Measurements from ENCODE around the gene PDGFA.
A peak's percentile ranks its signal among the peaks of the same experiment; 100 is the strongest.

PDGFA gene

GRCh38 chr7:518630-519483 lies 789 bp downstream of the PDGFA start:
- DNase-seq (ENCODE audit: low read depth): peak; percentile 90
- H3K4me3 ChIP-seq (ENCODE audit: low read length): peak overlapping the region; percentile 73
- no peak for TF ChIP-seq CTCF (IDR thresholded peaks at IDR 0.05; ENCODE audit: insufficient read depth, low read depth, low read length, missing control alignments)

GRCh38 chr7:517774-518629 lies 1.6 kb downstream of the PDGFA start:
- peak; percentile 73 for DNase-seq (ENCODE audit: low read depth)
- TF ChIP-seq CTCF (IDR thresholded peaks at IDR 0.05; ENCODE audit: insufficient read depth, low read depth, low read length, missing control alignments): no peak
- H3K4me3 ChIP-seq (ENCODE audit: low read length): peak overlapping the region; percentile 73

DNA sequence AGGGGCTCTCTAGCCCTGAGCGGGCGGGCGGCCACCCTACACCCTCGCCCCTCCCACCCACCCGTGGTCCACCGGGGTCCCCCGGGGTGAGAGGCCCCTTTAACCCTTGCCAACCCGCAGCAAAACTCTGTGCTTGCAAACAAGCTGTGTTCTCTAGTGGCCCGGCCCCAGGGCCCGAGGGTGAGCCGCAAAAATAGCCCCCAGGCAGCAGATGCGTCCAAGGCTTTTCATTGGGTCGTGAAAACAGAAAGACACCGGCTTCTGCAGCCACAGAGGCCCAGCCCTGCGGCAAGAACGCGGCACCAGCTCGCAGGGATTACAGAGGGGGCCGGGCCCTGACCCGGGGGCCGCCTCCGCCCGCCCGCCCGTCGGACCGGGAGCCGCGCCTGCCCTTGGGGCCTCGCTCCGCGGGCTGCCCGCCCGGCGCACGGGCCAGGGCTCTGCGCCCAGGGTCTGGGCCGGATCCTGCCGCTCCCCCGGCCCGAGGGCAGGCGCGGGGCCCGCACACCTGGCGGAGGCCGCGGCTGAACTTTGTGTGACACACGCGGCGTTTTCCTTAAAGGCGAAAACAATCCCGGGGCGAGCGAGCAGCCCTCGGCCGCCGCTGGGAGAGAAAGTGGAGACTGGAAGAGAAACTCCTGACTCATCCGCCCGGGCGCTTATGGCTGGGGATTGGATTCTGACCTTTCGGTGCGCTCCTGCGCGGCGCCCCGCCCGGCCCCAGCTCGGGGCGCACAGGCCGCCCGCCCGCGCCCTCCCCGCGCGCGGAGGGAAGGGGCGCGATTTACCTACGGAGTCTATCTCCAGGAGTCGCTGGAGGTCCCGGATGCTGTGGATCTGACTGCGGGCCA lies 2.8 kb downstream of the PDGFA start:
- peak; percentile 82 for DNase-seq (ENCODE audit: low read depth)
- peak overlapping the region; percentile 73 for H3K4me3 ChIP-seq (ENCODE audit: low read length)
- no peak for TF ChIP-seq CTCF (IDR thresholded peaks at IDR 0.05; ENCODE audit: insufficient read depth, low read depth, low read length, missing control alignments)

DNA sequence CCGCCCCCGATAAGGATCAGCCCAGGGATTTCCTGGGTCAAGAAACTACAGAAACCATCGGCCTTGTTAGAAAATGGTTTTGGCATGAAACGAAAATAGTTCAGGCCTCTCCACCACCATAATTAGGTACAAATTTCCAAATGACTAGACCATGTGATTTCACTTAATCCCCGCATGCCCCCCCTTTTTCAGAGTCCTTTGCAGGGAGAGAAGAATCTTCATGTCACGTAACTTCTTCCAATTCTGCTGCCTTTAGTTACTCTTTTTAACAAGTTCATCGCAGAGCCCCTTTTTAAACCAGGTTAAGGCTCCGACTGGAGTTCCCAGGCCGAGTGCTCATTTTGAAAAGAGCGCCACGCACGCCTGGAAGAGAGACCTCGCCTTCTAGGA lies 3.4 kb downstream of the PDGFA start:
- H3K4me3 ChIP-seq (ENCODE audit: low read length): peak overlapping the region; percentile 32
- no peak for TF ChIP-seq CTCF (IDR thresholded peaks at IDR 0.05; ENCODE audit: insufficient read depth, low read depth, low read length, missing control alignments)
- no peak for DNase-seq (ENCODE audit: low read depth)

DNA sequence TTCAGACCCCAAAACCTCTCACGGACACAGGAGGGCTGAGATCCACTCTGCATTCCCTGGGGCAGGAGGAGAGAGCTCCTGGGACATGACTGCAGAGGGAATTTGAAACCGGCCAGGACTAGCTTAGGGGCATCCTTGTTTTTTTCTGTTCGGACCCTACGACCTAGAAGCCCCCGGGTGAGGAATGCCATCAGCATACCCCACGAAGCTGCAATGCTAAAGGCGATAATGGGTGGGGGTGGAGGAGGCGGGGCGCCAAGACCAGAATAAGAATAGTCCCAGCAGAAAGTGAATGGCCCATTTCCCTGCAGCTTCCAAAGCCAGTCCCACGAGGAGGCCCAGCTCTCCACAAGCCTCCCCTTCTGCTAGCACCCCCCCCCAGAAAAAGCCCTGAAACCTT lies 4.0 kb downstream of the PDGFA start:
- no peak for TF ChIP-seq CTCF (IDR thresholded peaks at IDR 0.05; ENCODE audit: insufficient read depth, low read depth, low read length, missing control alignments)
- DNase-seq (ENCODE audit: low read depth): no peak
- H3K4me3 ChIP-seq (ENCODE audit: low read length): no peak overlapping the region
